GM18498 (cell line): ENCODE measurements around the gene GP5.

Source experiments
- ATAC-seq: cut with Tn5 transposase; IDR thresholded peaks from one replicate; pipeline ENCODE4 v1.9.1; 2021; ENCODE audit warnings: mild to moderate bottlenecking, moderate library complexity; ENCODE audit not compliant: unreplicated experiment

The GP5 gene

DNA sequence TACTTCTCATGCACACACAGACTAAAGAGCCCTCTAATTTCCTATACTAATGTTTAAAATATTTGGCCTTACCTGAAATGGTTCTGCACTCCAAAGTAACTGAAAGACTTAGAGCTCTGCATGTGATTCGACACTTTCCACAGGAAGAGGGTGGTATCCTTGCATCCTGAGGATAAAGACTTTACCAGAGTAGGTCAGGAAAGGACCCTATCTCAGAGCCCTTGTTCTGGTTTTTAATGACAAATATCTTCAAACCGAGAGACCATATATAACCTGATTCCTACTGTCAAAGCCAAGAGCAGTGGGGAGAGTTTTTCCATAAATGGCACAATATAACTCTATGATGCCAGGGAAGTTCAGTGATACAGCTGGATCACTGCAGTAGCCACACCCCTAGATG lies at the start of gene GP5:
TSS of gene GP5 (minus strand) at position 101 of the 400 bp plus-strand sequence. CDS start 984 bp downstream, outside the sequence.
- no peak for ATAC-seq

DNA sequence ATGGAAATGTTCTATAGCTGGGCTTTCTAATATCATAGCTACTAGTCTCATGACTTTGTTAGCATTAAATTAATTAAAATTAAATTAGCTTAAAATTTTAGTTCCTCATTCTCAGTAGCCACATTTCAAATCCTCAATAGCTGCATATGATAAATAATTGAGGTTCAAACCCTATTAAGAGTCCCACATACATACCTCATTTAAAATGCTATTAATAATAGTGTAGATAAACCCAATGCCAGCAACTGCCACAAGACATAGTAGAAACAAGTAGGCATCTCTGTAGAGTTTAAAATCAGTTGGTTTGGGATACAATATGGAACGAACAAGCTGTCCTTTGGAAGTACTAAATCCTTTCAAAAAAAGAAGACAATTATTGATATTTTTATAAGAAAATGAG lies 48.6 kb upstream of the GP5 start:
- ATAC-seq, result no peak

DNA sequence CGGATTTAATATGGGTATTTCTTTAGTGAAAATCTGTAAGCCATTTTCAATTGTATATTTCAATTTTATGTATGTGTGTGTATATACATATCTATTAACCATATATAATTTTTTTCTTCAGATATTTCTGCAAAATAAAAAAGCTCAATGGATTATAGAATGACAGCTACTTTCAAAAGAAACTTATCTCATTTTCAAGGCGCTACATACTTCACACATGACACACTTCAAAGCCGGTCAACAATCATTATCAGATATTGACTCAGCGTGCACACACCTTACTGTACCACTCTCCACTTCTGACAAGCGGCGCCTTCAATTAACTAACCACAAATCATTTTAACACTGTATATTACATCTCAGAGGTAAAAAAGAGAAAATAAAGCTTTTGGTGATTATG lies 48.1 kb upstream of the GP5 start:
- ATAC-seq, result no peak

DNA sequence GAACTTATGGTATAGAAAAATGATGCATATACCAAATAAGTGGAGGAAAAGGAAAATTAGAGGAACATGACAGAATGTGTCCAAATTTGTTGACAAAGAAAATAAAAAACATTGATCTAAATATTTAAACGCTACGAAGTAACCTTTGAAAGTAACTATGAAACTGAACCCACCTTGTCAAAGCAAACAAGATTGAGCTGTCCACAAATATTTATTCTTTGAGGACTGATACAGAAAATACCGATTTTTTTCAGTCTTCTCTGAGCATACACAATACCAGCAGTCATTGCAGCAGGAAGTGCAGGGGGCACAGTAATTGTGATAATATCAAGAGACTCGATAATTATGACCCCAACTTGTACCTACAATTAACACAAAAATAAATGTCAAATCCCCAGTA lies 47.7 kb upstream of the GP5 start:
- ATAC-seq, result no peak

DNA sequence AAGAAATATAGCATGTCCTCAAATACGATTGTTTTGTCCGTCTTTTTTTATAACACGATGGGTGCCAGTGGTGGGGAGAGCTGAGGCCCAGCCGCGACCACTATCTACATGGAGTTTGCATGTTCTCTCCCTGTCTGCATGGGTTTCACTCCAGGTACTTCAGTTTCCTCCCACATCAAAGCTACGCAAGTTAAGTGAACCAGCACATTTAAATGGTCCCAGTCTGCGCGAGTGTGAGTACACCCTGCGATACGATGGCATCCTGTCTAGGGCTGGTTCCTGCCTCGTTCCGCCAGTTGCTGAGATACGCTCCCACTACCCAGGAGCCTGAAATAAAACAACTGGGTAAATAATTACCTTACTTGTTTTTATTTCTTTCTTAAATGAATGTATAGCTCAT lies 47.1 kb upstream of the GP5 start:
- ATAC-seq, result no peak

DNA sequence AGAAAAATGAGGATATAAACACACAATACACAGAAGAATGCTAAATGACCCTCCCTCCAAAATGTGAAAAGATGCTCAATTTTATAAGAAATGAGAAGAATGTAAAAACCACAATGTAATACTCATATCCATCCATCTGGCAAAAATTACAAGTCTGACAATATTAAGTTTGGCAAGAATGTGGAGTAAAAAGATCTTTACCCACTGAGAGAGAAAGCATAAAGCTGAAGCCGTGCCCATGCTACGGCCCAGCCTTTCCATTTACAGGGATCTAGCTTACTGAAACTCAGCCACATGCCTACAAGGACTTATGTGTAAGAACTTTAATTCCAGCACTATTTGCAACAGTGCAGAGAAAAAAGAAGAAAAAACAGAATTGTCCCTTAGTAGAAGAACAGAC lies 44.8 kb upstream of the GP5 start:
- ATAC-seq, result no peak

GRCh38 chr3:194440756-194441155 lies 41.7 kb upstream of the GP5 start:
- ATAC-seq, result no peak

GRCh38 chr3:194439881-194440550 lies 41.0 kb upstream of the GP5 start:
- no peak for ATAC-seq

DNA sequence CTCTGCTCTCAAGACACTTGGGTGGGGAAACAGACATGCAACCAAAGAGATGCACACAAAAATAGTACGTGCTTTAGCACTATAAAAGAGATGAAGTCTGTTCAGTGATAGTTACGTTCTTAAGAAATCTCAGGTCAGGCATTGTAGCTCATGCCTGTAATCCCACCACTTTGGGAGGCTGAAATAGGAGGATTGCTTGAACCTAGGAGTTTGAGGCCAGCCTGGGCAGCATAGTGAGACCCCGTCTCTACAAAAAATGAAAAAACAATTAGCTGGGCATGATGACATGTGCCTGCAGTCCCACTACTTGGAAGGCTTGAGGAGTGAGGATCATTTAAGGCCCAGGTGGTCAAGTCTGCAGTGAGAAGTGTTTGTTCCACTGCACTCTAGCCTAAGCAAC lies 35.4 kb upstream of the GP5 start:
- no peak for ATAC-seq

- no peak for ATAC-seq
Measured at GRCh38 chr3:194431554-194431953, 32.5 kb upstream of the GP5 start.

GRCh38 chr3:194425399-194425798 lies 26.3 kb upstream of the GP5 start:
- ATAC-seq, result no peak

DNA sequence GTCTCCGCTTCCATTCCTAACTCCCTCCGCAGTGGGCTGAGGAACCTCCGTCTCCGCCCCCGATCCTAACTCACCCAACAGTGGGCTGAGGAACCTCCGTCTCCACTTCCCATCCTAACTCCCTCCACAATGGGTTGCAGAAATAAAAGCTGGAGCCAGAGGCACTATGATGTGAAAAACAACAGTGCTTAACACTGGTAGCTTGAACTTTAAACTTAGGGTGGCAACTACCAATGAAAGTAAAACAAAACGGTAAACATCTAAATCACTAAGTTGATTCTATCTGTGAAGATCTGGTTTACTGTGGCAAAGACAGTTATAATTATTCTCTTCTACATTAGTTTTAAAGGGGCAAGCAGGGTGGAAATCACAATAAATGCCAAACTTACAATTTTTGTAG lies 25.9 kb upstream of the GP5 start:
- ATAC-seq, result no peak

- ATAC-seq, result no peak
Measured at GRCh38 chr3:194424373-194424772, 25.3 kb upstream of the GP5 start.

DNA sequence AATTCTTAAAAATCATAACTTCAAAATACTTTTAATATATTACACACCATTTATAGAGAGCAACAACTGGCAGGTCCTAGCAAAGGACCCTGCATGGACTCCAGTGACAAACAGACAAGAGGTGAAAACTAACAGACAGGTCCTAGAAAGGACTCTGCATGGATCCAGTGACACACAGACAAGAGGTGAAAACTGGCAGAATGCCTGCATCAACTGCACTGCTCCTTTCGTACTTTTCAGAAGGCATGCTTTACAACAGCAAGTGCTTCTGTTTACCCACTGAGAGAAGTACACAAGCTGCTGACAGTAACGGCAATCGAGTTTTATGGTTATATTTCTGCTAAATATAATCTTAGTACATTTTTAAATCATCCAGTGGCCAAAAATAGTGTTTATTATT lies 24.3 kb upstream of the GP5 start:
- ATAC-seq, result no peak

DNA sequence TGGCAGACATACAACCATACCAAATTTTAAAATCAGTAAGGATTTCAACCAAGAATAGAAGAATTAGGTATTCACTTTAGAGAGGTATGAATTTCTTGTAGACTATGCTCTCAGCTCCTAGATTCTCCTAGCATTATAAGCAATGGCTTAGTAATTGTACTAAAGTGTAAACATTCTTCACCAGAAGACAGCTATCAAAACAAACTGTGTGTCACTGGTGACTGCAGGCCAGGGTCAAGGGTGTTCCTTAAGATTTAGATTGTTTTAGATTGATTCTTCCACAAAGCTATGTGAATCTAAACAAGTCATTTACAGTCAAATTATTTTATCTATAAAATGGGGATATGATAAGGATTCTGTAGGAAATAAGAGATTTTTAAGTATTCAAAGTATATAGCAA lies 23.1 kb upstream of the GP5 start:
- no peak for ATAC-seq

- ATAC-seq, result no peak
Measured at GRCh38 chr3:194418671-194419070, 19.6 kb upstream of the GP5 start.

GRCh38 chr3:194407423-194407822 lies 8.4 kb upstream of the GP5 start:
- ATAC-seq, result no peak

DNA sequence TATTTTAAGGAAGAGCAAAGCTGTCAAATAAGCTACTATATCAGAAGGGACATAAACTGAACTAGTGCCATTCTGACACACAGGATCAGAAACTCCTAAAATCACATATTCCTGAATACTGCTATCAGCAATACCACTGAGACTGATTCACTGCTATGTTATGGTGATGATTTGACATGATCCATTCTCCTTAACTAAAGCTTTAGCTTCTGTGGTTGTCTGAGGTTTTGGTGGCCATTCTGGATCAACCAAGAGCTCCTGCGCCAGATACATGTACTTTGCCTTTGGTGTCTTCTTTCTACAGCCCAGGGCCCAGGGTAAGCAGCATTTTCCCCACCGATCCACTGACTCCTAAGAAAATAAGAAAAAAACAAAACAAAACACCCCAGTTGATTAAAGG lies 6.7 kb upstream of the GP5 start:
- ATAC-seq, result no peak

DNA sequence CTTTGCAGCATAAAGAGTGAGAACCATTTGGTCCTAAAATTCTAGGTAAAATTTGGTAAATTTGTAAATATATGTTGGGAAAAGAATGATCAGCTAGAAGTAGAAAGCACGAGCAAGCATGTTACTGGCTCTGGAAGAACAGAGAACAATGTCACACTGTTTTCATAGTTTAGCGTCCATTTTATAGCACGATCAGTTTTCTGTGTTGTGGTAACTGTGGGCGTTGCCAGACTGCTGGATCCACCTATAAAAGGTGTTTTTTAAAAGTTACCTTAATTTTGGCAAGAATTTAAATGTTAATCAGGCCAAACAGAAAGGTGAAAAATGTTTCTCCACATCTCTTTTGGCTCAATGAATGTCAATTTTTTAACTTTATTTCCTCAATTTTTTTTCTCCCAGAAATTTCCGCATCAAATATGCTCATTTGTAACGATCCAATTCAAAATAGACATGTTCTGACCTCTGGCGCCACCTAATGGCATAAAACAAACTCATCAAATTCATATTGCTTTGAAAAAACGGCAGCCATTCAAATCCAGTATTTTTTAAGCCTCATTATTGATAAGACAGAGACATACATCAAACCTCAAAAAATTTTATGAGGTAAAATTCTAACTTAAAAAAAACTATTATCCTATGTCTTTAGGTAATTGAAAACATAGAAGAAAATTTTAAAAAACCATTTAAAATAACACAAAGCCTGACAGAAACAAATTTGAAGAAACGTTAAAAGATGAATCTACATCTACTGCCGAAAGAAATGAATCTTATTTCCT lies 5.5 kb upstream of the GP5 start:
- no peak for ATAC-seq

DNA sequence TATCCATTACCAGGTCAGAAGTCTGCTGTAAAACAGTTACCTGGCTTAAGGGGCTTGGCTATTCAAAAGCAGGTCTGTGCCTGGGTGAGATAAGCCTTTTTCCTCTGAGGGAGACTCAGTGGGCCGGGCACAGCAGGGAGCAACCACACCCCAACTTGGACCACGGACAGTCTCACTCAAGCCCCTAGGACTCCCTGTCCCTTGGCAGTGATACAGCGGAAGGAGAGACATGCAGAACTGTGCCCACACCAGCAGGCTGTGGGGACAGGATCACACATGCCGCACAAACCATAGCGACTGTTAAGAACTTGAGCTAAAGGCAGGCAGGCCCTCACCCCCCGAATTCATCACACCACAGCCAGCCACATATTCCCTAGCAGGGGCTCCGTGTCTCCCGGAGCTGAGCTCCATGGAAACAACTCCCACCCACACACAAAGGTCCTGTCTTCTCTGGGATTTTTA lies 2.8 kb upstream of the GP5 start:
- ATAC-seq, result no peak

DNA sequence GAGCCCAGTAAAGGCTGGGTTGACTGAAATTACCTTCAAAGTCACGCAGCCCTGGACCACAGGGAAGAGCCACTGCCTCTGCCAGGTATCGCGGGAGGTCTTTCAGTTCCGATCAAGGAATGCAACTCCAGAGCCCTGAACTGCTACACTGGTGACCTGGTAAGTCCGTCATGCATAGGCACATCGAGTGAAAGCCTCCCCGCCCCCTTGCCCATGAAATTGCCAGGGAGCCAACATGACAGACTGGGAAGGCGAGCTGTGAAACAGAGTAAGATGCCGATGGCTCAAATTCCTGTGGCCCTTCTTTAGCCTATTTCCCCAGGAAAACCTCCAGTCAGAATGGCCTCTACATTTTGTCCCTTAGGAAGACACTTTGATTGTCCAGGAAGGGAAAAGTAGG lies 2.3 kb upstream of the GP5 start:
- no peak for ATAC-seq

GRCh38 chr3:194399874-194400411 lies 877 bp upstream of the GP5 start:
- no peak for ATAC-seq
